NCI-H526 treated with DMSO at 0.1 percent for 48 hours (cell line): Measurements from ENCODE around the gene FSD1.
A peak's percentile ranks its signal among the peaks of the same experiment; 100 is the strongest.
"Not testable (repeated sequence)": the region's sequence is repeated elsewhere in the genome, so short reads cannot be mapped to it uniquely, and the experiment has no call there.

Source experiments
- DNase-seq: peaks from one replicate; lab custom pipeline; 2025; lab: John Stamatoyannopoulos, UW

FSD1 gene

DNA sequence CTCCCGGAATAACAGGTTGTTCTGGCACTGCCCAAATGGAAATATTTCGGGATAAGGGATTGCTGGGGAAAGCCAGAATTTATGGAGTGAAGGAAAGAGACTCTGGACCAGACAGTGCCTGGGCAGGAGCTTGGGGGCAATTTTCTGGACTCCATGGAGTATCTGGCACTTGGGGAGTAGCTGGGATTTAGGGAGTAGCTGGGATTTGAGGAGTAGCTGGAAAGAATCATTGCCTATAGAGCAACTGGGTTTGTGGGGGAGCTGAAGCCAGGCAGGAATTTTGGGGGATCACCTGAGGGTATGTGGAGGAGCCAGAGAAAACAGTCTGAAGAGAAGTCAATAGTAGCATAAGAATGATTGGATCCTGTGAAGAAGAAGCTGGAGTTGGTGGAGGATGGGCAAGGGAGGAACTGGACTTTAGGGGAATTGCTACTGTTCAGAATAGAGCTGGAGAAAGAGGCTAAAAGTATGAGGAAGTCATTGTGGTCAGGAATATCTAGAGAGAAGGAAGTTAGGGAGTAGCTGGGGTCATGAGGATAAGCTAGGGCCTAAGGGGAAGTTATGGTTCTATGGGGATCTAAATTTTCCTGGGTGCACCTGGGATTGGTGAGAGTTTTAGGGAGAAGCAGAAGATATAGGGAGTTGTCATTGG, 14.8 kb downstream of the FSD1 start:
- DNase-seq, result no peak

DNA sequence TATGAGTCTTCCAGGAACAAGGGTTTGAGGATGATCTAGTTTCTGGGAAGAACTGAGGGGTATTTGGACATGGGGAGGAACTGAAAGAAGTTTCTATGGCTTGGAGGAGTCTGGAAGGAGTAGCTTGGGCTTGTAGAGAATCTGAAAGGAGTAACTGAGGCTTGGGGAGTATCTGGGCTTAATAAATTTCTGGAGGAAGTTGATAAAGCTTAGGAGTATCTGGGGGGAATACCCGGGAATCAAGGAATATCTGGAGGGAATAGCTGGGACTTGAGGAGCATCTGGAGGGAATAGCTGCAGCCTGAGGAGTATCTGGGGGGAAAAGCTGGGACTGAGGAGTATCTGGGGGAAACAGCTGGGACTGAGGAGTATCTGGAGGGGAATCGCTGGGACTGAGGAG, 16.0 kb downstream of the FSD1 start:
- DNase-seq, result no peak

DNA sequence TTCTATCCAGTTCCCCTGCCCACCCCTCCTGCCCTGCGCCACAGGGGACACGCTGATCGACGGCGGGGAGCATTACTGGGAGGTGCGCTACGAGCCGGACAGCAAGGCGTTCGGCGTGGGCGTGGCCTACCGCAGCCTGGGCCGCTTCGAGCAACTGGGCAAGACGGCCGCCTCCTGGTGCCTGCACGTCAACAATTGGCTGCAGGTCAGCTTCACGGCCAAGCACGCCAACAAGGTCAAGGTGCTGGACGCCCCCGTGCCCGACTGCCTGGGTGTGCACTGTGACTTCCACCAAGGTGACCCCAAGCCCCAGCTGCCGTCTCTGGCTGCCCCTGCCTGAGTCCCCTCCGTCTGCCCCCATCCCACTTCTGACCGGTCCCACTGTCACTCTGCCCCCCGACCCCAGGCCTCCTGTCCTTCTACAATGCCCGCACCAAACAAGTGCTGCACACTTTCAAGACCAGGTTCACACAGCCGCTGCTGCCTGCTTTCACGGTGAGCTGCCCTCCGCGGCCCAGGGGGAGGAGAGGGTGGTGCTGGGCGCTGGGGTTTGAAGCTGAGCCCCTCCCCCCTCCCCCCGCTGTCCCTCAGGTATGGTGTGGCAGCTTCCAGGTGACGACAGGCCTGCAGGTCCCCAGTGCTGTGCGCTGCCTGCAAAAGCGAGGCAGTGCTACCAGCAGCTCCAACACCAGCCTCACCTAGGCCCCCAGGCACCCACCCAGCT, 18.7 kb downstream of the FSD1 start:
- DNase-seq, result no peak

DNA sequence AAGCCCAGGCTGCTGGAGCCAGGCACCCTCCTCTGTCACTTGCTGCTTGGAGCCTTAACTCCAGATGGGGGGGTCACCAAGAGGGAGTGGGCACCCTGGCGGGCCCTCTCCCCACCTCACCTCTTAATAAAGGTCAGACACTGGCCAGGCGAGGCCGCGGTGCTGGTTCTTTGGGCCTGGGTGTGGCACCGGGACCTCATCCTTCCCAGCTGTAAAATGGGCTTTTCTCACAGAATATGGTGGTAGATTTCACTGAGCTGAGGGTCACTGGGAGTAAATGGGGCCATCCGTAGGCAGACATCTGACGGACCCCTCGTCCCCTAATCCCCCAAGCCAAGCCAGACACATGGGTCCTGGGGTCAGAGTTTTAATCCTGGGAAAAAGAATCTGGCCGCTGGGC, 19.3 kb downstream of the FSD1 start:
- DNase-seq, result no peak

DNA sequence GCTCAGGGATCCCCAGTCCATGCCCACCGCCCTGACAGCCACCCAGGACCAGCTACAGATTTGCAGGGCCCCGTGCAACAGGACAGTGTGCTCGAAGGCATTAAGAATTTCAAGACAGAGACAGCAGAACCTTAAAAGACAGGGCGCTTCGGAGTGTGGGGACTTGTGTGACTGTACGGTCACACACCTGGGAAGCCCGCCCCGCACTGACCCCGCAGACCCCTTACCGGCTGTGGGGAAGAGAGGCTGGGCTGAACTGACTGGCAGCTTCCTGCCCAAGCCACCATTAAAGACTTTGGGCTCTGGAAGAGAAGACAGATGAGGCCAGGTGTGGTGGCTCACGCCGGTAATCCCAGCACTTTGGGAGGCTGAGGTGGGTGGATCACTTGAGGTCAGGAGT, 19.8 kb downstream of the FSD1 start:
- DNase-seq, result no peak

DNA sequence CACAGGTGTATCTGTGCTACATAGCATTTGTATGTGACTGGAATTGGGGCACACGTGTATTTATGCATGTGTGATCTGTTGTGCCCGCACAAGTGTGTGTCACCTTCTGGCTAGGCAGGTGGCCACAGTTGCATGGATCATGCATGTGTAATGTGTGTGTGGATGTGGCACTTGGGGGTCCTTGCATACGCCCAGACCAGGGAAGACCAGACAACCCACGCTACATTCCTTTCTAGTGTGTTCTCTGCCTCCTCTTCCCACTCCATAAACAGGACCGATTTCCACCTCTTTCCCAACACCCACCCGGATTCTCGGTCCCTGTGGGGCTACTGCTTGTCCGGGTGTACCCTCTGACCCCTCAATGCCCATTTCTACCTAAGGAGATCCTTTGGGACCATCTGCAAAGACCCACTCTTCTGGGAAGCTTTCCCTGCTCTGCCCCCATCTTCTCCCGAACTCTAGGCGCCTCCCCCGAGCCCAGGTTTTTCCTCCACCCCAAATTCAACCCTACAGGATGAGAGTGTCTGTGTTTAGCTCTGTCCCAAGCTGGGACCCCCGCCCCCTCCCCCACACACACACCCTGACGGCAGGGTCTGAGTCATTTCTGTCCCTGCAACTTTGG, 21.9 kb downstream of the FSD1 start:
- DNase-seq, result no peak

DNA sequence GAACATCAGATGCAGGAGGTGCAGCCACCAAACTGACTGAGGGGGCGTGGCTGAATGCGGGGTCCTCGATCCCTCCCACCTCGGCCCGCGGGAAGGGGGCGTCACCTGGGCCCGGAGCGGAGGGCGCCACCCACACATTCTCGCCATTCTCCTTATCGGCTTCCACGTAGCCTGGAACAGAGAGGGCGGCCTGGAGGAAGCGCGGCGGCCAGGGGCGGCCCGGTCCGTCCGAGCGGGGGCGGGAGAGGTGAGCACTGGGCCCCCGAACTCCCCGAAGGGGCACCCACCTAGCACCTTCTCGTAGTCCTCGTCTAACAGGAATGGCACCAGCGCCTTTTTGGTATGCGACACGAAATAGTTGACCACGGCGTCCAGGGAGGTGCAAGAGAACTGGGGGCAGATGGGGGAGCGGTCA, 22.4 kb downstream of the FSD1 start:
- DNase-seq, result no peak

DNA sequence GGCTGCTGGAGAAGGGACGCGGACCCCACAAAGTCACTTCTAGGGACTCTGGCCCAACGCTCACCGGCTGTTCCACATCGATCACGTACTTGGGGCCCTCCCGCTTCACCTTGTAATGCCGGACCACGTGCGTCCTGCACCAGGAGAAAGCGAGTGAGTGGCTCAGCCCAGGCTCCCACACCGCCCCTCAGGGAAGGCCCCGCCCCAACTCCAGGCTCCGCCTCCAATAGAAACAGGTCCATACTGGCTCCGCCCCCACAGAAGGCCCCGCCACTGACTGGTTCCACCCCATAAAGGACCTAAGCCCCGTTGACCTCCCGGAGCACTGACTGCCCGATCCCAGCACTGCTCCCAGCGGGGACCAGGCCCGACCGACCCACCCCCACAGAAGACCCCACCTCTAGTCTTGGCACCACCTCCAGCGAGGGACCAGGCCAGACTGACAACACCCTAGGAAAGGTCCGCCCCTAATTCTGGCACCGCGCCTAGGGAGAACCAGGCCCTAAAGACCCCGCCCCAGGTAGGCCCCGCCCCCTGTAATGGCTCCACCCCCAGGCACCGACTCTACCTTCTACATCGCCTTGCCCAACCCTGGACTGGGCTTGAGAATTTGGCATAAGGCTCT, 23.0 kb downstream of the FSD1 start:
- no peak for DNase-seq

DNA sequence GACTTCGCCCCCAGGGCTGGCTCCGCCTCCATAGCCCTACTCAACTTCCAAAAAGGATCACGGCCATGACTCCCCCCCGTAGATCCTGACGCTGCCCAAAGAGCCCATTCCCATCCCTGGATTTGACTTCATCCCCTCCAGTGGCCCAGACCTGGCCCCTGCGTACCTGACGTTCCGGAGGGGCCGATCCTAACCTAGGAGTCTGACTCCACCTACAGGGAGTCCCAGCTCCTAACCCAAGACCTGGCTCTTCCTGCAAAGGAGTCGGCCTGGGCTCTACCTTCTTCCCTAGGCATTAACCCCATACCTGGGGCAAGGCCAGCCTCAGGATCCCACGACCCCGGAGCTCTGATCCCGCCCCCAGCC, 23.5 kb downstream of the FSD1 start:
- no peak for DNase-seq

DNA sequence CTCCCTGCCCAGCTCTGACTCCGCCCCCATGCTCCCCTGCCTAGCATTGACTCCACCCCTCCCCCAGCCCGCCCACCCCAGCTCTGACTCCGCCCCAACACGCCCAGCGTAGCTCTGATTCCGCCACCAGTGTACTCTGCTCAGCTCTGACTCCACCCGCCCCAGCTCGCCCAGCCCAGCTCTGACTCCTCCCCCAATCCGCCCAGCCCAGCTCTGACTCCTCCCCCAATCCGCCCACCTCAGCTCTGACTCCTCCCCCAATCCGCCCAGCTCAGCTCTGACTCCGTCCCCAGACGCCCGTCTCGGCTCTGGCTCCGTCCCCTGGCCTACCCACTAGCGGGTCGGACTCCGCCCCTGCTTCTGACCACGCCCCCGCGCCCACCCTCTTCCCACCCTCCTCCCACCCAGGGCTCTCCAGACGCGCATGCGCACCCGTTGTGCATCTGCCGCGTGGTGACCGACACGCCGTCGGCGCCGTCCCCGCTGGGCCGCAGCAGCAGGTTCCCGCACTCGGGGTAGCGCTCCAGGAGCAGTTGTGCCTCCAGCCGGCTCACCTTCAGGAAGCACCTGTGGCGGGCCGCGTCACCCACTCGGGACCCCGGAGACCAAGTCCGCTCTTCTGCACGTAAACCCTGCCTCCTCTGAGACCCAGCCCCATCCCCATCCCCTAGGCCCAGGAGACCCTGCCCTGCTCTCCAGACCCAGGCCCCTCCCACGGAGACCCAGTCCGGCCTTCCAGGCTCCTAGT, 24.0 kb downstream of the FSD1 start:
- no peak for DNase-seq

DNA sequence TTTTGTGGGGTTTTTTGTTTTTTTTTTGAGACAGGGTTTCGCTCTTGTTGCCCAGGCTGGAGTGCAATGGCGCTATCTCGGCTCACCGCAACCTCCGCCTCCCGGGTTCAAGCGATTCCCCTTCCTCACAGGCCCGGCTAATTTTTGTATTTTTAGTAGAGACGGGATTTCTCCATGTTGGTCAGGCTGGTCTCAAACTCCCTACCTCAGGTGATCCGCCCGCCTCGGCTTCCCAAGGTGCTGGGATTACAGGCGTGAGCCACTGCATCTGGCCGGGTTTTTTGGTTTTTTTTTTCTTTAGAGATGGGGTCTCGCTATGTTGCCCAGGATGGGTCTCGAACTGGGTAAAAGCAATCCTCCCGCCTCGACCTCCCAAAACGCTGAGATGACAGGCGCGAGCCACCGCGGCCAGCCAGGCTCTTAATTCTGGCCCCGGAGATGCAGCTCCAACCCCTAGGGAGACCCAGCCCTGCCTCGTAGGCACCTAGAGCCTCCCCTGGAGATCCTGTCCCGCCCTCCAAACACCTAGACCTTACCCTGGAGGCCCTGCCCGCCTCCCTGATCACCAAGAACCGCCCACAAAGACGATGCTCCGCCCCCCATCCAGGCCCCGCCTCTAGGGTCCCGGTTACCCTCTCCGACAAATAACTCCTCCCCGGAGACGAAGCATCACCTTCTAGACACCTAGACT, 24.7 kb downstream of the FSD1 start:
- not testable (repeated sequence) for DNase-seq

DNA sequence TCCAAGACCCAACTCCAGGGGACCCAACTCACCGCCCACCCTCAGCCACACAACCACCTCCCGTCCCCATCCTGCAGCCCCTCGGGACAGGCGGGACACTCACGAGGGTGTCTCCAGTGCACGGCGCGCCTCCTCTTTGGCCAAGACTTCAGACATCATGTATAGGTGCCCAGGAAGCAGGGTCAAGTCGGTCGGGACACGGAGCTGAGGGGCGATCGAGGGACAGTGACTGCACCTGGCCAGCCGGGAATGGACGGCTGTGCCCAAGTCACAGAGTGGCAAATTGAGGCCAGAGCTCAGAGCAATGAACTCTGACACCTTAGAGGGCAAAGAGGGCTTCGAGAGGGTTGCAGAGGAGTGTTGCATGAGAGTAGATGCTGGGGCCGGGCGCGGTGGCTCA, 25.5 kb downstream of the FSD1 start:
- no peak for DNase-seq

DNA sequence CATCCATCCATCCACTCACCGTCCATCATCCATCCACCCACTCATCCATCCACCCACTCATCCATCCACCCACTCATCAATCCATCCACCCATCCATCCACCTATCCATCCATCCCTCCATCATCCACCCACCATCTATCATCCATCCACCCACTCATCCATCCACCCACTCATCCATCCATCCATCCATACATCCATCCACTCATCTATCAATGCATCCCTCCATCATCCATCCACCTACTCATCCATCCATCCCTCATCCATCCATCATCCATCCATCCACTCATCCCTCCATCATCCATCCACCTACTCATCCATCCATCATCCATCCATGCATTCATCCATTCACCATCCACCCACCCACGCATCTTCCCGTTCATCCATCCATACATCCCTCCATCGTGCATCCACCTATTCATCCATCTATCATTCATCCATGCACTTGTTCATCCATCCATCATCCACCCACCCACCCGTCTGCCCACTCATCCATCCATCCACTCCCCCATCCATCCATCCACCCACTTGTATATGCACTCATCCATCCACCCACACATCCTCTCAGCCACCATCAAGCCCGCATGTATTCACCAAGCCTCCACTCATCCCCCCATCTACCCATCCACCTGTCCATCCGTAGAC, 30.7 kb downstream of the FSD1 start:
- no peak for DNase-seq

DNA sequence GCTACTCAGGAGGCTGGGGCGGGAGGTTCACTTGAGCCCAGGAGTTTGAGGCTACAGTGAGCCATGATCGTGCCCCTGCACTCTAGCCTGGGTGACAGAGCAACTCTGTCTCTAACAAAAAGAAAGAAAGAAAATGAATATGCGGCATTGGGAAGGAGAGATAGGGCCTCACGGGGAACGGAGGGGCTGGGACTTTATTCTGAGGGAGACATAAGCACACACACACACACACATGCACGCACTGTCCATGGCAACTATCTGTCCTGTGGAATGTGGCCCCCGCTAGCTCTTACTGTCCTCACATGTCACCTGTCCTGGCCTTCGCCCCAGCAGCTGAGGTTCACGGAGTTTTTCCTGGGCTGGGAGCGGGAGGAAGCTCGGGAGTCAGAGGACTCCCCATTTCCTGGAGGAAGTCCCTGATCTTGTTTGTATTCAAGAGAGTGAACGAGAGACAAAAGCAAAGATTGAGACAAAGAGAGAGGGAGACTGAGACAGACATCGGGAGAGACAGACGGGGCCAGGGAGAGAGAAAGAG, 33.6 kb downstream of the FSD1 start:
- no peak for DNase-seq

DNA sequence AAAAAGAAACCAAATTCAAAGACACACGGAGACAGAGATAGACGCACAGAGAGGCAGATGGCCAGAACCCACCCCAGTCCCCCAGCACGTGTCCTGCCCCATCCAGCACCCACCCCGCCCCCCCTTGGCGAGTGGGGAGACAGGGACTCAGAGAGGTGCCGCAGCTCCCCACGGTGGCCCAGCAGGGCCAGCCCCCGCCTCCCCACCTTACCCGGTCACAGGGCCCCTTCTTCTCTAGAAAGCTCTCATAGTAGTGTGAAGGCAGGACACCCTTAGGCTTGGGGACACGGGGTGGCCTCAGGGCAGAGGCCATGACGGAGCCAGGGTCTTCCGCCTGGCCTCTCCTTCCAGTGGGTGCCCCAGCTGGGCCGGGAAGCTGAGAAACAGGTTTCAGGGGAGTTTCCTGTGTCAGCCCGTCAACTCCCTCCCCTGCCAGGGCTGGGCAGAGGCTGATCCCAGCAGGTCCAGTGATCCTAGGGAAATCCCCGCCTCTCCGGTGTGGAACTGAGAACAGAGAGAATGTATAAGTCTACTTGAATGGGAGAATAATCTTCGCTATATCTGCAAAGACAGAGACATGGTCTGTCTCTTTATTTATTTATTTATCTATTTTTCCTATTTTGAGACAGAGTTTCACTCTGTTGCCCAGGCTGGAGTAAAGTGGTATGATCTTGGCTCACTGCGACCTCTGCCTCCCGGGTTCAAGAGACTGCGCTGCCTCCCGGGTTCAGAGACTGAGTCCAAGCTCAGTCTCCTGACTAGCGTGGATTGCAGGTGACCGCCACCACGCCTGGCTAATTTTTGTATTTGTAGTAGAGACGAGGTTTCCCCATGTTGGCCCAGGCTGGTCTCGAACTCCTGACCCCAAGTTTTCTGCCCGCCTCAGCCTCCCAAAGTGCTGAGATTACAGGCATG, 34.3 kb downstream of the FSD1 start, which contains the start of gene STAP2:
TSS of gene STAP2 (minus strand) at position 387 of the 915 bp plus-strand sequence. CDS start at position 313, 74 bp downstream.
- no peak for DNase-seq

DNA sequence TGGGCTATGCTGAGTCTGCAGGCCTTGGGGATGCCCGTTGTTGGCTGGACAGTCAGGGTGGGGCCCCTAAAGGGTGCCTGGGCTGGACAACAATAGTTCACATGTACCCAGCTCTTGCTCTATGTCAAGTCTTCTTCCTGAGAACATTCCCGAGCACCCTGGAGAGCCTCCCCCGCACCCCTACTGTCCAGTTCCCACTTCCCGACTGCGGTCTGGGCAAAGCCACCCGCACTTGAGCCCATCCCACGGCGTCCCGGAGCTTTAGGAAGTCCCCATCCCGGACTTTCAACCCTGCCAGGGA, 37.9 kb downstream of the FSD1 start:
- no peak for DNase-seq

DNA sequence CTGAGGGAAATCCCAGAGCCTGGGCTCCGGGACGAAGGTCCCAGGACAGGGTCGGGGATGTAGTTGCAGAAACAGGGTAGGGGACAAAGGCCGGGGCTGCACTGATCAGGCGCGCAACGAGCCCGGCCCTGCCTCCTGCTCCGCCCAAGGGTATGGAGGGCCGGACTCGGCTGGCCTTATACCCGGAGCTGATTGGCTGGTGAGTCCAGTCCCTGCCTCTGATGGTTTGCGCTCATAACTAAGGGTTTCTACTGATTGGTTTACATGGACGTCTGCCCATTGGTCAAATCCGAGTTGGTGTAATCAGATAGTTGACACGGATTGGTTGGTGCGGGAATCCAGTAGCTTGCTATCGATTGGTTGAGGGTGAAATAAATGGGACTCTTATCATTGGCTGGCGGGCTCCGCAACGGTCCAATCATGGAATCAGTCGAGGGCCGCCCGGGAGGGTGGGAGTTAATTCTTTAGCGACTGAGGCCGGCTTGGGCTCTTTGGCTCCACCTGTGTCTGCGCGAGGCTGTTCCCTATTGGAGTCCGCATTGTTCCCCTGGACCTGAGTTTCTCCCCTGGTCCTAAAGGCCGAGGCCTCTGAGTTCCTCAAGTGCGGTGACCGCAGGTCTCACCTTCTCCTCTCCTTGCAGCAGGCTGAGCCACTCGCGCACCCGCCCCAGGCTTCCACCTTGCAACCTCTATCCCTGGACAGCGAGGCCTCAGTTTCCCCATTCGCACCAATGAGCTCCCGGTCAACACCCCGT, 38.4 kb downstream of the FSD1 start:
- DNase-seq, result peak; percentile 97

DNA sequence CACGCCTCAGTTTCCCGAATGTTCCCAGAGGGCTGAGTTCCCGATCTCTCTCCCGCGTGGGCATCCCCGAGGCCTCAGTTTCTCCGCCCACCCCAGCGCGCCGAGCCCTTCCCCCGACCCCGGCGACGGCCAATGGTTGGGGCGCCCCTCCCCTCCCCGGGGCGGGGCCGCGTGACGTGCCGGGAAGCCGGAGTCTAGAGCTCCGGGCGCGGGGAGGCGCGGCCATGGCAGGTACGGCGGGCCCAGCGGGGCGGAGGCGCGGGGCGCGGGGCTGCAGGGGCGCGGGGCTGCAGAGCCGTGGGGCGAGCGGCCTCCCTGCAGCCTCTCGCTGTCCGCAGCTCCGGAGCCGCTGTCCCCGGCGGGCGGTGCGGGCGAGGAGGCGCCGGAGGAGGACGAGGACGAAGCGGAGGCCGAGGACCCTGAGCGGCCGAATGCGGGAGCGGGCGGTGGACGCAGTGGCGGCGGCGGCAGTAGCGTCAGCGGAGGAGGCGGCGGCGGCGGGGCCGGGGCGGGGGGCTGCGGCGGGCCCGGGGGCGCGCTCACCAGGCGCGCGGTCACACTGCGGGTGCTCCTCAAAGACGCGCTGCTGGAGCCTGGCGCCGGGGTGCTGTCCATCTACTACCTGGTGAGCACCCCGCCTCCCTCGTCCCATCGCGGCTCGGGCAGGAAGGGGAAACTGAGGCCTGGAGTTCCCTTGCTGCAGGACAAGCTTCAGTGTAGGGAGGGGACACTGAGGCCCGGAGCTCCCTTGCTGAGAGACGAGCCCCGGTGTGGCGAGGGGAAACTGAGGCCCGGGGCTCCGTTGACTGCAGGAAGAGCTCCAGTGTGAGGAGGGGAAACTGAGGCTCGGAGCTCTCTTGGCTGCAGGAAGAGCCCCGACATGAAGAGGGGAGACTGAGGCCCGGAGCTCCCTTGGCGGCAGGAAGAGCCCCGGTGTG, 39.2 kb downstream of the FSD1 start, which contains the start of gene MPND:
TSS of gene MPND (plus strand) at position 193 of the 938 bp plus-strand sequence. CDS start at position 225, 32 bp downstream.
- peak; percentile 62 for DNase-seq
